ENCODE measurements around the gene VPS41.

- TF ChIP-seq GMEB1 (CRISPR knock-in tag; IDR thresholded peaks at IDR 0.05; ENCODE audit: borderline replicate concordance) (no peak), ZFP36 (IDR thresholded peaks at IDR 0.05; ENCODE audit: borderline replicate concordance, low read depth, low read length, partially characterized antibody) (no peak), HDAC6 (IDR thresholded peaks at IDR 0.05; ENCODE audit: low read depth, low read length) (no peak), HOXA9 (CRISPR knock-in tag; IDR thresholded peaks at IDR 0.05; ENCODE audit: borderline replicate concordance) (no peak), BORCS8-MEF2B (CRISPR knock-in tag; IDR thresholded peaks at IDR 0.05) (no peak), ZKSCAN8 (CRISPR knock-in tag; IDR thresholded peaks at IDR 0.05; ENCODE audit: borderline replicate concordance) (no peak), NFATC3 (CRISPR knock-in tag; IDR thresholded peaks at IDR 0.05) (no peak), ZNF773 (CRISPR knock-in tag; IDR thresholded peaks at IDR 0.05; ENCODE audit: borderline replicate concordance) (no peak), ZNF660 (CRISPR knock-in tag; IDR thresholded peaks at IDR 0.05; ENCODE audit: borderline replicate concordance, low read depth) (no peak)
These were observed 208.9 kb downstream of the VPS41 start for GRCh38 chr7:38700116-38700515.

Data from HepG2 (cell line).